PFSK-1 (cell line): ENCODE data around the gene TRPV5.

Experiments
- FOXP2 ChIP-seq: optimal IDR thresholded peaks from 2 replicates; pipeline ENCODE3; 2011; ENCODE audit warnings: borderline replicate concordance, control low read depth, inconsistent platforms; ENCODE audit not compliant: insufficient read depth; ENCODE audit errors: extremely low read length, extremely low read depth
- POLR2AphosphoS5 ChIP-seq: IDR thresholded peaks from 2 replicates; pipeline ENCODE4 v1.6.1; 2012; ENCODE audit warnings: low read depth, mild to moderate bottlenecking, control low read depth, low read length, moderate library complexity
- TAF1 ChIP-seq: IDR thresholded peaks from 2 replicates; pipeline ENCODE4 v1.6.1; 2012; ENCODE audit warnings: low read length, control low read depth, borderline replicate concordance; ENCODE audit not compliant: insufficient read depth

DNA sequence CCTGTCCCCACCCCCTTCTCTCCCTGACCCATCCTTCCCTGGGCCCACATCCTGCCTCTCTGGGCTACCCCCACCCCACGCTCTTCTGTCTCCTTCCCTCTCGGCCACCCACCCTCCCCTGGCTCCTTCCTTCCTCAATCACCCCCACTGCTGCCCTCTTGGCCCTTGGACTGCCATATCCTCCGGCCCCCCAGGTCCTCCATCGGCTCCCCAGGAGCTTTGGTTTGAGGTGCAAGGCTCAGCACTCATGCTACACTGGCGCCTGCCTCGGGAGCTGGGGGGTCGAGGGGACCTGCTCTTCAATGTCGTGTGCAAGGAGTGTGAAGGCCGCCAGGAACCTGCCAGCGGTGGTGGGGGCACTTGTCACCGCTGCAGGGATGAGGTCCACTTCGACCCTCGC is 67.8 kb downstream of the TRPV5 start:
- TF ChIP-seq TAF1 (no peak), FOXP2 (no peak), POLR2AphosphoS5 (no peak)
